LNCAP (cell line): ENCODE data around the gene CHSY3.

ENCODE experiments used
- CTCF ChIP-seq: fragments of 450-650 bp; IDR thresholded peaks from 2 replicates; pipeline ENCODE4 v1.5.1; 2017; ENCODE audit warnings: mild to moderate bottlenecking

CHSY3 gene

GRCh38 chr5:130216286-130216685, 312.0 kb downstream of the CHSY3 start:
- no peak for TF ChIP-seq CTCF

GRCh38 chr5:130222573-130222972, 318.3 kb downstream of the CHSY3 start:
- TF ChIP-seq CTCF, result no peak

GRCh38 chr5:130227699-130228098, 323.4 kb downstream of the CHSY3 start:
- TF ChIP-seq CTCF, result no peak

- TF ChIP-seq CTCF, result no peak
Measured at GRCh38 chr5:130231786-130232185, 327.5 kb downstream of the CHSY3 start.

- TF ChIP-seq CTCF, result no peak
Measured at GRCh38 chr5:130234816-130235215, 330.6 kb downstream of the CHSY3 start.
